Fibroblast of villous mesenchyme (primary cell): ENCODE measurements around the gene CNIH1. TPM values are rescaled to one million over a fixed set of nuclear protein-coding genes. Genes with fewer than 3 reads are reported as not detected.
A peak's percentile ranks its signal among the peaks of the same experiment; 100 is the strongest.
"Not testable (repeated sequence)": the region's sequence is repeated elsewhere in the genome, so short reads cannot be mapped to it uniquely, and the experiment has no call there.

Source experiments
- DNase-seq: peaks from one replicate; pipeline ENCODE4 v3.0.0-alpha.2; 2010; ENCODE audit warnings: low read depth
- H3K4me3 ChIP-seq: 2 replicates; pipeline ENCODE4 v1.5.1; 2011; ENCODE audit warnings: low read depth, mild to moderate bottlenecking, low read length
- CTCF ChIP-seq: IDR thresholded peaks from 2 replicates; pipeline ENCODE4 v1.5.1; 2012; ENCODE audit warnings: low read depth, mild to moderate bottlenecking, low read length; ENCODE audit not compliant: insufficient read depth
- total RNA-seq: library from RNA; depleted of rRNA; stranded (reverse); fragments of >200 nt; gene quantifications from 2 replicates; pipeline ENCODE4 v1.2.3, GENCODE V29; 2012

CNIH1 gene
- total RNA-seq, 1 donor: 94.1 TPM

GRCh38 chr14:54423991-54424390, 17.2 kb downstream of the CNIH1 start:
- no peak for DNase-seq

GRCh38 chr14:54420478-54421142, 20.6 kb downstream of the CNIH1 start:
- TF ChIP-seq CTCF: peak; percentile 73
- peak; percentile 51 for DNase-seq
- no peak overlapping the region for H3K4me3 ChIP-seq

More at GRCh38 chr14:54423991-54424390, 17.2 kb downstream of the CNIH1 start:
- TF ChIP-seq CTCF: no peak
- no peak overlapping the region for H3K4me3 ChIP-seq

- TF ChIP-seq CTCF: no peak
- H3K4me3 ChIP-seq: no peak overlapping the region
- no peak for DNase-seq
Measured at GRCh38 chr14:54411371-54411770, 29.8 kb downstream of the CNIH1 start.

- no peak overlapping the region for H3K4me3 ChIP-seq
- DNase-seq: no peak
- TF ChIP-seq CTCF: no peak
Measured at GRCh38 chr14:54410215-54410614, 31.0 kb downstream of the CNIH1 start.

GRCh38 chr14:54403401-54404005, 37.7 kb downstream of the CNIH1 start:
- not testable (repeated sequence) for H3K4me3 ChIP-seq
- DNase-seq: peak; percentile 11

- TF ChIP-seq CTCF: no peak
- H3K4me3 ChIP-seq: no peak overlapping the region
- DNase-seq: no peak
Measured at GRCh38 chr14:54399560-54399959, 41.6 kb downstream of the CNIH1 start.

- peak within 1 kb of the TSS; percentile 94 for H3K4me3 ChIP-seq
- TF ChIP-seq CTCF: peak; percentile 29
- DNase-seq: peak; percentile 100
Measured at GRCh38 chr14:54396493-54397335, 44.5 kb downstream of the CNIH1 start, which contains the start of gene CDKN3. CDKN3 (plus strand) TSS chr14:54397007; CDS start chr14:54397069, 62 bp downstream.
